Panc1 (cell line): ENCODE measurements around the gene ERFL.

ENCODE experiments used
- TF ChIP-seq, protein P1 (sequence below): fragments of 450-650 bp; IDR thresholded peaks from 2 replicates; pipeline ENCODE4 v1.5.1; 2017; ENCODE audit warnings: mild to moderate bottlenecking
- TF ChIP-seq, protein P2 (sequence below), 2 experiments: IDR thresholded peaks; 2 replicates each; pipeline ENCODE4 v1.6.1; 2011 to 2012; ENCODE audit warnings: low read depth in 2 of 2, control low read depth in 1 of 2, low read length in 1 of 2, mild to moderate bottlenecking in 1 of 2, moderate library complexity in 1 of 2; ENCODE audit not compliant: insufficient read depth in 1 of 2

DNA sequence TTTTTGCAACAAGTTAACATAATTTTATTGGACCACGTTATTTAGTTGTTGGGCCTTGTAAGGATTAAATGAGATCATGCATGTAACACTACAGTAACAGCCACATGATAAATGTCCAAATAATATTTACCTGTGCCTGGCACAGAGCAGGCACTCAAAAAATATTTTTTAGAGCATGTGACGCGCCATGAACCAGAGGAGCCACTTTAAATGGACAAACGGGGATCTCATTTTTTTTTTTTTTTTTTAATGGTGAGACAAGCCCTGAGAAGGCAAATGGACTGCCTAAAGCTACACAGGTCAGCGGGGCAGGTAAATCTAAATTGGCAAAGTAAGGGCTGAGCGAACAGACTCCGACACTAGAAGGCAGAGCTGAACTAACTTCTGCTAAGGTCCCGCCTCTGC is 69.0 kb downstream of the ERFL start:
- TF ChIP-seq, protein P1, sequence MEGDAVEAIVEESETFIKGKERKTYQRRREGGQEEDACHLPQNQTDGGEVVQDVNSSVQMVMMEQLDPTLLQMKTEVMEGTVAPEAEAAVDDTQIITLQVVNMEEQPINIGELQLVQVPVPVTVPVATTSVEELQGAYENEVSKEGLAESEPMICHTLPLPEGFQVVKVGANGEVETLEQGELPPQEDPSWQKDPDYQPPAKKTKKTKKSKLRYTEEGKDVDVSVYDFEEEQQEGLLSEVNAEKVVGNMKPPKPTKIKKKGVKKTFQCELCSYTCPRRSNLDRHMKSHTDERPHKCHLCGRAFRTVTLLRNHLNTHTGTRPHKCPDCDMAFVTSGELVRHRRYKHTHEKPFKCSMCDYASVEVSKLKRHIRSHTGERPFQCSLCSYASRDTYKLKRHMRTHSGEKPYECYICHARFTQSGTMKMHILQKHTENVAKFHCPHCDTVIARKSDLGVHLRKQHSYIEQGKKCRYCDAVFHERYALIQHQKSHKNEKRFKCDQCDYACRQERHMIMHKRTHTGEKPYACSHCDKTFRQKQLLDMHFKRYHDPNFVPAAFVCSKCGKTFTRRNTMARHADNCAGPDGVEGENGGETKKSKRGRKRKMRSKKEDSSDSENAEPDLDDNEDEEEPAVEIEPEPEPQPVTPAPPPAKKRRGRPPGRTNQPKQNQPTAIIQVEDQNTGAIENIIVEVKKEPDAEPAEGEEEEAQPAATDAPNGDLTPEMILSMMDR, result no peak
- TF ChIP-seq, protein P2, sequence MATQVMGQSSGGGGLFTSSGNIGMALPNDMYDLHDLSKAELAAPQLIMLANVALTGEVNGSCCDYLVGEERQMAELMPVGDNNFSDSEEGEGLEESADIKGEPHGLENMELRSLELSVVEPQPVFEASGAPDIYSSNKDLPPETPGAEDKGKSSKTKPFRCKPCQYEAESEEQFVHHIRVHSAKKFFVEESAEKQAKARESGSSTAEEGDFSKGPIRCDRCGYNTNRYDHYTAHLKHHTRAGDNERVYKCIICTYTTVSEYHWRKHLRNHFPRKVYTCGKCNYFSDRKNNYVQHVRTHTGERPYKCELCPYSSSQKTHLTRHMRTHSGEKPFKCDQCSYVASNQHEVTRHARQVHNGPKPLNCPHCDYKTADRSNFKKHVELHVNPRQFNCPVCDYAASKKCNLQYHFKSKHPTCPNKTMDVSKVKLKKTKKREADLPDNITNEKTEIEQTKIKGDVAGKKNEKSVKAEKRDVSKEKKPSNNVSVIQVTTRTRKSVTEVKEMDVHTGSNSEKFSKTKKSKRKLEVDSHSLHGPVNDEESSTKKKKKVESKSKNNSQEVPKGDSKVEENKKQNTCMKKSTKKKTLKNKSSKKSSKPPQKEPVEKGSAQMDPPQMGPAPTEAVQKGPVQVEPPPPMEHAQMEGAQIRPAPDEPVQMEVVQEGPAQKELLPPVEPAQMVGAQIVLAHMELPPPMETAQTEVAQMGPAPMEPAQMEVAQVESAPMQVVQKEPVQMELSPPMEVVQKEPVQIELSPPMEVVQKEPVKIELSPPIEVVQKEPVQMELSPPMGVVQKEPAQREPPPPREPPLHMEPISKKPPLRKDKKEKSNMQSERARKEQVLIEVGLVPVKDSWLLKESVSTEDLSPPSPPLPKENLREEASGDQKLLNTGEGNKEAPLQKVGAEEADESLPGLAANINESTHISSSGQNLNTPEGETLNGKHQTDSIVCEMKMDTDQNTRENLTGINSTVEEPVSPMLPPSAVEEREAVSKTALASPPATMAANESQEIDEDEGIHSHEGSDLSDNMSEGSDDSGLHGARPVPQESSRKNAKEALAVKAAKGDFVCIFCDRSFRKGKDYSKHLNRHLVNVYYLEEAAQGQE (IDR thresholded peaks at IDR 0.05; ENCODE audit: insufficient read depth in 1 of 2, low read depth in 2 of 2, low read length in 1 of 2), result no peak
